Prostate gland (tissue), 2 donors: Measurements from ENCODE around the gene EEFSEC. TPM values are rescaled to one million over a fixed set of nuclear protein-coding genes. Genes with fewer than 3 reads are reported as not detected.

ENCODE experiments used
- DNase-seq: peaks from one replicate; pipeline ENCODE4 v3.0.0-alpha.2; 2019; ENCODE audit warnings: low spot score
- H3K27ac ChIP-seq, 2 donors: fragments of 200-600 bp; sonication (generic); 2 replicates each; pipeline ENCODE4 v1.5.1; 2017 to 2019
- H3K27me3 ChIP-seq: fragments of 200-600 bp; sonication (generic); replicated peaks from 2 replicates; pipeline ENCODE4 v1.5.1; 2019; ENCODE audit not compliant: insufficient read depth
- H3K36me3 ChIP-seq, 2 donors: fragments of 200-600 bp; sonication (generic); 1 replicate in 1 of 2; 2 replicates in 1 of 2; pipeline versions ENCODE4 v1.5.1 to v1.8.1; 2017 to 2019
- H3K4me1 ChIP-seq: fragments of 200-600 bp; sonication (generic); replicated peaks from 2 replicates; pipeline ENCODE4 v1.5.1; 2019
- H3K4me3 ChIP-seq, 2 donors: fragments of 200-600 bp; sonication (generic); 2 replicates each; pipeline ENCODE4 v1.5.1; 2017 to 2019
- H3K9me3 ChIP-seq: fragments of 200-600 bp; sonication (generic); 2 replicates; pipeline ENCODE4 v1.5.1; 2017
- POLR2A ChIP-seq: fragments of 450-650 bp; IDR thresholded peaks from one replicate; pipeline ENCODE4 v1.6.1; 2016; ENCODE audit warnings: antibody characterized with exemption, mild to moderate bottlenecking
- POLR2AphosphoS5 ChIP-seq: sonication (generic); formaldehyde crosslinking; IDR thresholded peaks from one replicate; pipeline ENCODE4 v1.6.1; 2017; ENCODE audit warnings: antibody characterized with exemption
- WGBS: methylation state at CpG from one replicate; pipeline ENCODE4 v1.1.5; 2018; 5-methylcytosine and 5-hydroxymethylcytosine counted together
- intact Hi-C: fragments of 100-400 bp; cut with DNase I; formaldehyde crosslinking; loops from one replicate; pipeline ENCODE4 v1.14.2; 2022
- total RNA-seq, 2 donors: library from RNA; depleted of rRNA; stranded (reverse); fragments of >200 nt; gene quantifications; one replicate each; pipeline ENCODE4 v1.1.0, GENCODE V29; 2016
- TF ChIP-seq, protein P1 (sequence below), 4 experiments: fragments of 200-600 bp in 2 of 4; fragments of 450-650 bp in 2 of 4; sonication (generic) in 2 of 4; IDR thresholded peaks; 1 replicate in 3 of 4; 2 replicates in 1 of 4; pipeline ENCODE4 v1.5.1; 2016 to 2019; ENCODE audit warnings: antibody characterized with exemption in 4 of 4, mild to moderate bottlenecking in 2 of 4, moderate library complexity in 2 of 4

Gene EEFSEC
- total RNA-seq, 2 donors from 2014 or later = 24.7 to 26.1 TPM

DNA sequence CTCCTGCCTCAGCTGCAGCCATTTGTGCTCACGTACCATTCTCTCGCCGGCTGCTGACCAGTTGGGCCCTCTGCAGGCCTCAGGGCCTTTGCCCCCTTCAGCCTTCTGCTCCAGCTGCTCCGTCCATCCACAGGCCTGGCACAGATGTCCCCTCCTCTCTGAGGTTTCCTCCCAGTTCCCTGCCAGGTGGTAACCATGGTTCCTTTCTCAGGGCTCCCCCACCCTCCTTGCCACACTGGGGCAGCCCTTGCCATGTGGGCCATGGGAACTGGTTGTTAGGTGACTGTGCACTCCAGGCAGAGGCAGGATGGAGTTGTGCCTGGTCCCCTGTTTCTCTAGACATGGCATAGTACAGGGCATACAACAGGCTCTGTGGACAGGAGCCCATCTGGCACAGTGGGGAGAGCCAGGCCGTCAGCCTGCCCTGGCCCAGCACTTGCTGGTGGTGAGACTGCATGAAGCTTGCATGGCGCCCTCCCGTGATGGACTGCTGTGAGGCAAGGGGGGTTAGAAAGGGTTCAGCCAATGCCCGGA lies 164.5 kb downstream of the EEFSEC start:
- intact Hi-C loops = no loop called here
- TF ChIP-seq, protein P1, sequence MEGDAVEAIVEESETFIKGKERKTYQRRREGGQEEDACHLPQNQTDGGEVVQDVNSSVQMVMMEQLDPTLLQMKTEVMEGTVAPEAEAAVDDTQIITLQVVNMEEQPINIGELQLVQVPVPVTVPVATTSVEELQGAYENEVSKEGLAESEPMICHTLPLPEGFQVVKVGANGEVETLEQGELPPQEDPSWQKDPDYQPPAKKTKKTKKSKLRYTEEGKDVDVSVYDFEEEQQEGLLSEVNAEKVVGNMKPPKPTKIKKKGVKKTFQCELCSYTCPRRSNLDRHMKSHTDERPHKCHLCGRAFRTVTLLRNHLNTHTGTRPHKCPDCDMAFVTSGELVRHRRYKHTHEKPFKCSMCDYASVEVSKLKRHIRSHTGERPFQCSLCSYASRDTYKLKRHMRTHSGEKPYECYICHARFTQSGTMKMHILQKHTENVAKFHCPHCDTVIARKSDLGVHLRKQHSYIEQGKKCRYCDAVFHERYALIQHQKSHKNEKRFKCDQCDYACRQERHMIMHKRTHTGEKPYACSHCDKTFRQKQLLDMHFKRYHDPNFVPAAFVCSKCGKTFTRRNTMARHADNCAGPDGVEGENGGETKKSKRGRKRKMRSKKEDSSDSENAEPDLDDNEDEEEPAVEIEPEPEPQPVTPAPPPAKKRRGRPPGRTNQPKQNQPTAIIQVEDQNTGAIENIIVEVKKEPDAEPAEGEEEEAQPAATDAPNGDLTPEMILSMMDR (IDR thresholded peaks at IDR 0.05) = no peak
- TF ChIP-seq POLR2AphosphoS5 (no peak), POLR2A (no peak)
- Histone ChIP-seq H3K27ac (no peak overlapping the region), H3K4me1 (peaks cover 12% of the 10 kb centered on the region), H3K36me3 (no peaks in the 10 kb centered on the region), H3K4me3 (no peak overlapping the region), H3K27me3 (no peaks in the 10 kb centered on the region), H3K9me3 (no peaks in the 10 kb centered on the region)
- 92% methylated on average over 8 of the region's 8 CpGs for WGBS
- DNase-seq = no peak

DNA sequence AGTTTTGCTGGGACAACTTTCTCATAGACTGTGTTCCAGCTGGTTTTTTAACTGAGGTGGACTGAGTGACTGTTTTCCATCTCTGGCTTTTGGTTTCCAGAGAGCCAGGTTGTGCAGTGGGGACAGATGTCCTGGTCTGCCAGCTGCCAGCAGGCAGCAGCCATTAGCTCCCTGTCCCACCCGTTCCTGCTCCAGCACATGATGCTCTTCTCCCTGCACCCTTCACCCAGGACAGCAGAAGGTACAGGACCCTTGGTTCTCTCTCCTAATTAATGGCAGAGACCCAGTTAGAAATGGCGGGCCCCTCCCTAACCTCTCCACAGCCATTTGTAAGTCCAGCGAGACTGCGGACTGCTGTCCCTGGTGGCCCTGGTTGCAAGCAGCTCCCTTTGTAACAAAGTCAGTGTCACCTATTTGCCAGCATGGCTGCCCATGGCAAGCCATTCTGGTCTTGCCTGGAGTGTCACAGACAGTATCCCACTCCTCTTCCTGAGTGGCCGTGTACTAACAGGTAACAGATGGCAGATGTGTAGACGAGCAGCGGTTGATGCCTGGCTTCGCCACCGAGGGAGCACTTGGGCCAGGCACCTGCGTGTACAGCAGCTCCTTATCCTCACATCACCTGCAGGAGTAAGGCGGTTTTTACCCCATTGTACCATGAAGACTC lies 165.1 kb downstream of the EEFSEC start:
- Histone ChIP-seq H3K27me3 (no peaks in the 10 kb centered on the region), H3K36me3 (no peaks in the 10 kb centered on the region), H3K4me3 (no peak overlapping the region), H3K27ac (no peak overlapping the region), H3K4me1 (peaks cover 12% of the 10 kb centered on the region), H3K9me3 (no peaks in the 10 kb centered on the region)
- TF ChIP-seq, protein P1 (IDR thresholded peaks at IDR 0.05) = no peak
- TF ChIP-seq POLR2AphosphoS5 (no peak), POLR2A (no peak)
- intact Hi-C loops = no loop called here
- DNase-seq = no peak
- 96% methylated on average over 11 of the region's 11 CpGs for WGBS

DNA sequence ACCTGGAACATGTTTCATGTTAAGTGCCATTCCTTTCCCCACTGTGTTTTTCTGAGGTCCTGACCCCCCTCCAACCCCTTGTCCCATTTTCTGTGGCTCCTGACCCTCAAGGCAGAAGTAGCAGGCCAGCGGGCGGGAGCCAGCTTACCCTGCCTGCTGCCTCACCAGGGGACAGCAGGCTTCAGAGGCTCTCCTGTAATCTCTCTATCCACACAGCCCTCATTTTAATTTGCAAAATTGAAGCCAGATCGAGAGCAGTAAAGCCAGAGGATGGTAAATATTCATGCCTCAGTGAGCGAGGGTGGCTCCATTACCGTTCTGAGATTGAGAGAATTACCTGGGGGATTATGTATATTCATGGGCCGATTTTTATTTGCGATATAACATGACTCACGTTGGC lies 165.8 kb downstream of the EEFSEC start:
- Histone ChIP-seq H3K4me3 (no peak overlapping the region), H3K9me3 (no peaks in the 10 kb centered on the region), H3K4me1 (peaks cover 12% of the 10 kb centered on the region), H3K27me3 (no peaks in the 10 kb centered on the region), H3K27ac (no peak overlapping the region), H3K36me3 (no peaks in the 10 kb centered on the region)
- TF ChIP-seq POLR2A (no peak), POLR2AphosphoS5 (no peak)
- TF ChIP-seq, protein P1 (IDR thresholded peaks at IDR 0.05) = no peak
- no peak for DNase-seq
- intact Hi-C loops = no loop called here
- 93% methylated on average over 8 of the region's 8 CpGs for WGBS

DNA sequence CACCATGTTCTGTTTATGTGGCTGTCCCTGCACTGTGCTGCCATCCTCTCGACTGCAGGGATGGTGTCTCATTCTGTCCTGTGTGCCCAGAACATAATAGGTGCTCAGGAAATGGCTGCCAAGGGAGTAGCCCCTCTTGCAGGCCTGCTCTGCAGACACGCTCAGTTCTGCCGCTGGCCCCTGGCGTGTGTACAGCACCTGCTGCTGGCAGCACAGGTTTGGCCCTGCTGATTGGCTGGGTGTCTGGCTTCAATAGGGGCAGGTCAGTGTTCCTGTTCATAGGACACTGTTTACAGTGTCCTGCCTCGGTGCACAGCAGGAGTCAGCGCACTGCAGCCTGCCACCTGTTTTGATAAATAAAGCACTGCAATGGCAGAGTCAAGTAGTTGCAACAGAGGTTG lies 166.5 kb downstream of the EEFSEC start:
- intact Hi-C loops = loop anchor here (5.0 kb wide), 1 partner anchor 147 kb away; no protein-coding TSS in a partner anchor
- no peaks in the 10 kb centered on the region for H3K27me3 ChIP-seq
- no peaks in the 10 kb centered on the region for H3K9me3 ChIP-seq
- H3K36me3 ChIP-seq = no peaks in the 10 kb centered on the region
- no peak for DNase-seq
- 95% methylated on average over 6 of the region's 6 CpGs for WGBS
- no peak overlapping the region for H3K4me3 ChIP-seq
- H3K4me1 ChIP-seq = peaks cover 12% of the 10 kb centered on the region
- no peak for TF ChIP-seq POLR2A
- no peak for TF ChIP-seq POLR2AphosphoS5
- TF ChIP-seq, protein P1 (IDR thresholded peaks at IDR 0.05) = no peak
- no peak overlapping the region for H3K27ac ChIP-seq
